Ishikawa (cell line): Measurements from ENCODE around the gene KCNIP4.

ENCODE experiments used
- EP300 ChIP-seq: IDR thresholded peaks from 2 replicates; pipeline ENCODE4 v1.6.1; 2012; ENCODE audit warnings: borderline replicate concordance
- FOXM1 ChIP-seq: IDR thresholded peaks from 2 replicates; pipeline ENCODE4 v1.6.1; 2012; ENCODE audit warnings: low read depth, borderline replicate concordance
- YY1 ChIP-seq: IDR thresholded peaks from 2 replicates; pipeline ENCODE4 v1.6.1; 2012; ENCODE audit warnings: low read depth
- ZBTB7A ChIP-seq: IDR thresholded peaks from 2 replicates; pipeline ENCODE4 v1.6.1; 2012; ENCODE audit warnings: low read depth

GRCh38 chr4:21522296-21522695 is 426.3 kb downstream of the KCNIP4 start:
- TF ChIP-seq YY1: no peak
- no peak for TF ChIP-seq ZBTB7A
- TF ChIP-seq EP300: no peak
- TF ChIP-seq FOXM1: no peak
